Left forelimb (tissue), 1 donor: ENCODE results near the gene CDK5.
"Not testable (repeated sequence)": the region's sequence is repeated elsewhere in the genome, so short reads cannot be mapped to it uniquely, and the experiment has no call there.

ENCODE experiments used
- DNase-seq: peaks from one replicate; pipeline ENCODE4 v3.0.0-alpha.2; 2018; ENCODE audit warnings: low spot score

Gene CDK5

DNA sequence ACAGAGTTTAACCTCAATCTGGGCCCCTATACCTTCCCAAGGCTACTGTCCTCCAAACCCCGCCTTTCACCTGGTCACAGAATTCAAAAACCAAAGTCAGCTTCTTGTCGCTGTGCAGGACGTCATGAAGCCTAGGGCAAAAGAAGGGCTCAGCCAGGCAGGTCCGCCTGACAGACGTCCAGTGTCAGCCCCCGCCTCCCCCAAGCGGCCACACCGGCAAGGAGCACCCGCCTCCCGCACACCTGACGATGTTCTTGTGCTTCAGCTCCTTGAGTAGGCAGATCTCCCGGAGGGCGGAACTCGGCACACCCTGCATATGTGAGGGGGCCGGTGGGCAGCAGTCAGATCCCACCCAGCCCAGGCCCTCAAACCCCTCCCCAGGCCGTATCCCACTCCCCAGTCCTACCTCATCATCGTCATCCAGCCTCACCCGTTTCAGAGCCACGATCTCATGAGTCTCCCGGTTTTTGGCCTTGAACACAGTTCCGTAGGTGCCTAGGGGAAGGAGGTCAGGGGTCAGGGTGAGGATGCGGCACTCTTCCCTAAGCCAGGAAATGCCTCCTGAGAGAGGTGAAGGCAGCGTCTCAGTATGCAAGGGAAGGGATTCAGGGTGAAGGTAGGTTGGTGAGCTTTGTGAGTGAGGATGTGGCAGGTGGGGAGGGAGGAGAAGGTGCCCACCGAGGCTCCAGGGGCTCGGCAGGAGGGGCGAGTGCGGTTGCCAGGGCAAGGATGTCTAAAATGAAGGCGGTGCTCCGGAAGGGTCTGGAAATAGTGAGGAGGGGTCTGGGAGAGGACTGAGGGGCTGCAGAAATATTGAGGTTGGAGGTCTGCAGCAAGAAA, 811 bp downstream of the CDK5 start:
- no peak for DNase-seq

DNA sequence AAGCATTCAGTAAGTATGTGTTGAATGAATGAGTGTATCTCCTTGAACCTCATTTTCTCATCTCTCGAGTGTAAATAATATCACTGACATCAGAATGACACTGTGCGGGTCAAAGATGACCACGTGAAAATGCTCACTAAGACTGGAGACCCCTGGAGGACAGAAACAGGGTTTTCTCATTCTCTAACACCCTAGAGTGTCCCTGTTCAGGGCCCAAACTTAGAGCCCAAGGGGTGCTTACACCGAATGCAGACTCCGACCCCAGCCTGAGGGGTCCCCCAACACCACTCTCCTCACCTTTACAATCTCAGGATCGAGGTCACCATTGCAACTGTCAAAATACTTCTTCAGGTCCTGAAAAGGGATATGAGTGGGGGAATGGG, 1.4 kb downstream of the CDK5 start:
- DNase-seq: no peak

DNA sequence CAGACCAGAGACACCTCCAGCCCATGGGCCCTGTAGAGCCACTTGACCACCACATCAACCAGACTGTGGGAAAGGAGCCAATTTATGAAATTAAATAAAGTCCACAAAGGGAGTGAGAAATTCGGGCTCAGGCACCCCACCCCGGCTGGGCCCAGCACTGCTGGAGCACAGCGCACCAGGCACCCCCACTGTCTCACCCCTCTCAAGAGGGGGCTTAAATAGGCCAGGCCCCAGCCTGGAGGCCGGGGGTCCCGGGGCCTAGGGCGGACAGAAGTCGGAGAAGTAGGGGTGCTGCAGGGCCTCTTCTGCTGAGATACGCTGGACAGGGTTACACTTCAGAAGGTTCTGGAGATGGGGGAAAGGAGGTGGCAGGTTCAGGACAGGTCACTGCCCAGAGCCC, 3.9 kb downstream of the CDK5 start:
- DNase-seq: no peak

- DNase-seq: no peak
Observed at GRCh38 chr7:151053096-151053495, 4.6 kb downstream of the CDK5 start.

GRCh38 chr7:151051108-151051507, 6.6 kb downstream of the CDK5 start:
- peak; percentile 82 for DNase-seq

GRCh38 chr7:151048911-151049463, 8.7 kb downstream of the CDK5 start:
- DNase-seq: no peak

- no peak for DNase-seq
Observed at GRCh38 chr7:151047976-151048815, 9.5 kb downstream of the CDK5 start, which contains the start of gene ASIC3. Gene ASIC3 (plus strand): TSS chr7:151048531. CDS start chr7:151048886, 355 bp downstream.

- DNase-seq: no peak
Observed at GRCh38 chr7:151046603-151047573, 10.8 kb downstream of the CDK5 start.

DNA sequence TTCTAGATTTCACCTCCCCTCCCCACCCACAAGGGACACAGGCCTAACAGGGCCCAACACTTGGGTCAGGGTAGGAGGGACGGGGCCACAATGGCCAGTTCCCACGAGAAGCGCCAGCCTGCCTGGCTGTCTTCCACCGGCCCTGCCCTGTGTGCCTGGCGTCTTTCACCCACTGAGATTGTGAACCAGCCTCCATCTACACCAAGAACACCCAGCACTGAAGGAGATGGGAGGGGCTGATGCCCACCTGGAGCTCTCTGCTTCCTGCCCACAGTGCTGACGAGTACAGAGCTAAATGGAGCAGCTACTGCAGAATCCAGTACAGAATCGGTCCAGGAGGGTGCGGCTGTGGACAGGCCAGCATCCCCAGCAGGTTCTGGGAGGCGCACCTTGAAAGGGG, 11.7 kb downstream of the CDK5 start:
- no peak for DNase-seq

DNA sequence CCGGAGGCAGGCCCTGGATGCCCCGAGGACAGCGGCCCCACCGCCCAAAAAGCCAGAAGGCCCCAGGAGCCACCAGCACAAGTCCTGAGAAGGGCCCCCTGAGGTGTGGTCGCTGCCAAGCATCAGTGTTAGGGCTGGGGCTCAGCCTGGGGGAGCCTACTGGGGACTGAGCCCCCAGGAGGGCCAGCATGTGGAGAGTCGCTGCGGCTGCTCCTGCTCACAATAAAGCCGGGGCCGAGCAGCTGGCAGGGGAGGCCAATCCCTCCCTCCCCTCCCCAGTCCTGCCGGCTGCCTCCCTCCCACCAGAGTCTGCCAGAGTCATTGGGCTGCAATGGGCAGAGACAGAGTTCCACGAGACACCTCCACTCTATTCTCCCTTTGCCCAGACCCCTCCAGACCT, 12.4 kb downstream of the CDK5 start:
- no peak for DNase-seq

DNA sequence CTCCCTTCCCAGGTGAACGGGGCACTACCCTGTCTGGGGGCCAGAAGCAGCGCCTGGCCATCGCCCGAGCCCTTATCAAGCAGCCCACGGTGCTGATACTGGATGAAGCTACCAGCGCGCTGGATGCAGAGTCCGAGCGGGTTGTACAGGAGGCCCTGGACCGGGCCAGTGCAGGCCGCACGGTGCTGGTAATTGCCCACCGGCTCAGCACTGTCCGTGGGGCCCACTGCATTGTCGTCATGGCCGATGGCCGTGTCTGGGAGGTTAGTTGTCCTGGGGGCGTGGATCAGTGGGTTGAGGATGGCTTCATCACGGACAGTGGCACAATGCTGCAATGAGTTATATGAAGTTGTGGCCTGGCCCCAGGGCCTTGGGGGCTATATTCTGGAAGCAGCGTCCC, 13.7 kb downstream of the CDK5 start:
- no peak for DNase-seq

DNA sequence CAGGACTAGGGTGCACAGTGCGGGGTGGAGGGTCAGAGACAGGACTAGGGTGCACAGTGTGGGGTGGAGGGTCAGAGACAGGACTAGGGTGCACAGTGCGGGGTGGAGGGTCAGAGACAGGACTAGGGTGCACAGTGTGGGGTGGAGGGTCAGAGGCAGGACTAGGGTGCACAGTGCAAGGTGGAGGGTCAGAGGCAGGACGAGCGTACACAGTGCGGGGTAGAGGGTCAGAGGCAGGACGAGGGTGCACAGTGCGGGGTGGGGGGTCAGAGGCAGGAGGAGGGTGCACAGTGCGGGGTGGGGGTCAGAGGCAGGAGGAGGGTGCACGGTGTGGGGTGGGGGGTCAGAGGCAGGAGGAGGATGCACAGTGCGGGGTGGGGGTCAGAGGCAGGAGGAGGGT, 14.2 kb downstream of the CDK5 start:
- not testable (repeated sequence) for DNase-seq

DNA sequence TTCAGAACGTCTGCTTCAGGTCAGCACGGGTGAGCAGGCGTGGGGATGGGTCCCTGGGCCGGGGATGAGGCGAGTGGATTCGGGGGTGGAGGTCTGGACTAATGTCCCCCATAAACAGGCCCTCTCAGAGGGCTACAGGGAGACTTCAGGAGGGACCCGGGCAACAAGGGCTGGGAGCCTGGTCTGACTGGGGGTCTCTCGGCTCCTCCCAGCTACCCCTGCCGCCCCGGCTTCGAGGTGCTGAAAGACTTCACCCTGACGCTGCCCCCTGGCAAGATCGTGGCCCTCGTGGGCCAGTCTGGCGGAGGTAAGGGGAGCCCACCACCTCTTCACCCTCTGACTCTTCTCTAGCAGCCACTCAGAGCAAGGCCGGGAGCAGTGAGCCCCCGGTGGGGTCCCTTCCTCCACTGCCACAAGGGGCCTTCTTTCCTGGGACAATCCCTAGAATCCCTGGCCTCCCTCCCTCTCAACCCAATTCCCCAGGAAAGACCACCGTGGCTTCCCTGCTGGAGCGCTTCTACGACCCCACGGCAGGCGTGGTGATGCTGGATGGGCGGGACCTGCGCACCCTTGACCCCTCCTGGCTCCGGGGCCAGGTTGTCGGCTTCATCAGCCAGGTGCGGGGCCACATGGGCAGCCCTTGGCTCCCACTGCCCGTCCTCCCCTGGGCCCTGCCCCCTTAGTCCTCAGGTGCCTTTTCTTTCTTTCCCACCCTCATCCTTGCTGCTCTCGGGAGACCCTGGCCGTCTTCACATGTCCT, 16.9 kb downstream of the CDK5 start:
- DNase-seq: no peak

GRCh38 chr7:151039850-151040548, 17.7 kb downstream of the CDK5 start:
- DNase-seq: no peak

DNA sequence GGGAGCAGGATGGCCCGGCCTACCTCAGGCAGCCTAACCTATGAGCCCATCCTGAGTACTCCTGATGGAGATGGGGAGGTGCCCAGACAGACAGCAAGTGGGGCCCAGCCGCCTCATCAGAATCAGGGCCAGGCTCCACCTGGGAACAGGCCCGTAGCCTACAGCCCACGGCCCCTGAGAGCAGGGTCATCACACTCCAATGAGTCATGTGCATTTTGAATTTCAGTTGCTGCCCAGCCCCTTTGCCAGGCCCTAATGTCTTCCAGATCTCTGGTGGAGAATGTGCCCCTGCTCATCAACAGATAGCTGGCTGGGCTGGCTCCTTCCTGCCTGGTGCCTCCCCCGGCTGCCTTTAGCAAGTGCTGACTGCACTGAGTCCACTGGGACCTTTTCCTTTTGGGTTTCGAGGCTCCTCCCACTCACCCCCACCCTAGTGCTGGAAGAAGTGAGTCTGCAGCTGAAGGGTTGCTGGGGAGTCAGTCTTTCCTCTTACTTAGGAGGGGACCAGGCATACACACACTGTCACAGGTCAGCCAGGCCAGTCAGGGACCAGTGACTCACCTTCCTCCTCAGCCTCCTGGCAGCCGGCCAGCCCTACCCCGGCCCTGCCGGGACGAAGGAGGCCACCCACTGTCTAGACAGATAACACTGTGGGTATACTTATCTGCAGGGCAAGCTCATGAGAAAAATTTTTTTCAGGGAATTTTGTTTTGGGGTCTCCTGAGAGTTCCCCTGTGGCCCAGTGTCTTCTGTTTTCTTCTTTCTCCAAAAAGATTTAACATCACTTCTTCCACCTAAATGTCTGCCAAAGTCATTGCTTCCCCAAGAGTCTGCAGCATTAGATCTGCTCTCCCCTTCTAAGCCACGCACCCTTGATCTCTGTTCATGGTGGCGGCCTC, 18.5 kb downstream of the CDK5 start:
- no peak for DNase-seq

GRCh38 chr7:151035902-151036301, 21.8 kb downstream of the CDK5 start:
- no peak for DNase-seq

GRCh38 chr7:151035026-151035717, 22.5 kb downstream of the CDK5 start:
- DNase-seq: no peak

DNA sequence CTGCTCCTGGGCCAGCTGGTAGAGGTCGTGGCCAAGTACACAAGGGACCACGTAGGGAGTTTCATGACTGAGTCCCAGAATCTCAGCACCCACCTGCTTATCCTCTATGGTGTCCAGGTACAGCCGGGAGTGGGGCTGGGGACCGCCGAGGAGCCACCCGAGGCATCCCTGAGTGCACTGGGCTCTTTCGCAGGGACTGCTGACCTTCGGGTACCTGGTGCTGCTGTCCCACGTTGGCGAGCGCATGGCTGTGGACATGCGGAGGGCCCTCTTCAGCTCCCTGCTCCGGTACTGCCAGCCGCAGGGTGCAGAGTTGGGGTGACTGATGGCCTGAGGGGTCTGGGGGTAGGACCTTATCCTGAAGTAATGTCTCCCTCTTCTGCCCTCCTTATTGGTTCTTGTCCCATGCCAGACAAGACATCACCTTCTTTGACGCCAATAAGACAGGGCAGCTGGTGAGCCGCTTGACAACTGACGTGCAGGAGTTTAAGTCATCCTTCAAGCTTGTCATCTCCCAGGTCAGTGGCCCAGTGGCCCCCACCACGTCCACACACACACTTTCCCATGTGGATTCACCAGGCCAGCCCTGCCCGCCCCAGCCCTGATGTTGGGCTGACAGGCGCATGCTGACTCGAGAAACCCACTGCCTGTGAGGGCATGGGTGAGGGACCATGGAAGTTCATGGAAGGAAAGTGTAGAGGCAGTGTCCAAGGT, 23.2 kb downstream of the CDK5 start:
- no peak for DNase-seq
